Activated B cell treated with CpG ODN at 0.5 μM for 24 hours (primary cell): ENCODE data around the gene DNAJC19. TPM values are rescaled to one million over a fixed set of nuclear protein-coding genes. Genes with fewer than 3 reads are reported as not detected.

Source experiments
- ATAC-seq: fragments of 200-7000 bp; cut with Tn5 transposase; one replicate; pipeline ENCODE4 v1.10.0; 2021; ENCODE audit warnings: low read depth, mild to moderate bottlenecking, moderate library complexity
- CTCF ChIA-PET: fragments of 350-600 bp; sonication (Branson Sonifier 250); formaldehyde crosslinking; loops from one replicate; lab custom pipeline; 2021; ENCODE audit warnings: antibody characterized with exemption; lab: Charles Lee
- POLR2A ChIA-PET: fragments of 350-600 bp; sonication (Branson Sonifier 250); formaldehyde crosslinking; loops from one replicate; lab custom pipeline; 2021; ENCODE audit warnings: antibody characterized with exemption; lab: Charles Lee
- DNase-seq: peaks from one replicate; pipeline ENCODE4 v3.0.0; 2022
- H3K27ac Mint-ChIP-seq: one replicate; pipeline ENCODE4 v1.8.0; 2020; ENCODE audit warnings: mixed read lengths
- H3K27me3 Mint-ChIP-seq: one replicate; pipeline ENCODE4 v1.8.0; 2021; ENCODE audit warnings: mixed read lengths
- H3K36me3 Mint-ChIP-seq: one replicate; pipeline ENCODE4 v1.8.0; 2021; ENCODE audit warnings: low read depth, mixed read lengths
- H3K4me1 Mint-ChIP-seq: one replicate; pipeline ENCODE4 v1.8.0; 2021; ENCODE audit warnings: mixed read lengths
- H3K4me3 Mint-ChIP-seq: one replicate; pipeline ENCODE4 v1.8.0; 2020; ENCODE audit warnings: mild to moderate bottlenecking, mixed read lengths
- H3K9me3 Mint-ChIP-seq: one replicate; pipeline ENCODE4 v1.8.0; 2020; ENCODE audit warnings: mixed read lengths
- intact Hi-C: fragments of 100-400 bp; cut with micrococcal nuclease; formaldehyde crosslinking; loops from one replicate; pipeline ENCODE4 v1.15.1; 2024
- total RNA-seq: library from RNA; stranded (reverse); gene quantifications from 2 replicates; pipeline ENCODE4 v1.2.3, GENCODE V29; 2022
- TF ChIP-seq, protein P1 (sequence below): fragments of 200-600 bp; IDR thresholded peaks from one replicate; pipeline ENCODE4 v1.8.0; 2022; ENCODE audit warnings: antibody characterized with exemption, mild to moderate bottlenecking

The DNAJC19 gene
- total RNA-seq, 1 donor from 2014 or later, result 40.3 TPM

DNA sequence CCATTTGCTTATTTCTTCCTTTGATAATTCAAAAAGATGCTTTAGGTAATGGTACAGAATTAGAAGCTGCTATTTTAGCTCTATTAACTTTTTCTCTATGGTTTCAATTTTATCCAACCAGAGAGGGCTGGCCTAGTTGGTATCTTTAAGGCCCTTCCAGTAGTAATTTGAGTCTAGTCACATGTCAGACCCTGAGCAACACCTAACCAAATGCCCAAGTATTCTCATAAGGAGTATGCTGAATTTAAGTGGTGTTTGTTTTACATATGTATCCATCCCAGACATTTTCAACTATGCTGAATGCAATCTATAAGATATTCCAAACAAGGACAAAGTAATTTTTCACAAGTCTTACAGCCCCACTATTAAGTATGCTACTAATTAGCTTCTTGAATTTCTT, 9.6 kb downstream of the DNAJC19 start:
- Mint-ChIP-seq H3K27me3 (no peaks in the 10 kb centered on the region), H3K4me1 (no peaks in the 10 kb centered on the region), H3K36me3 (peaks cover 59% of the 10 kb centered on the region), H3K9me3 (no peaks in the 10 kb centered on the region), H3K27ac (no peak overlapping the region), H3K4me3 (no peak overlapping the region)
- TF ChIP-seq, protein P1, sequence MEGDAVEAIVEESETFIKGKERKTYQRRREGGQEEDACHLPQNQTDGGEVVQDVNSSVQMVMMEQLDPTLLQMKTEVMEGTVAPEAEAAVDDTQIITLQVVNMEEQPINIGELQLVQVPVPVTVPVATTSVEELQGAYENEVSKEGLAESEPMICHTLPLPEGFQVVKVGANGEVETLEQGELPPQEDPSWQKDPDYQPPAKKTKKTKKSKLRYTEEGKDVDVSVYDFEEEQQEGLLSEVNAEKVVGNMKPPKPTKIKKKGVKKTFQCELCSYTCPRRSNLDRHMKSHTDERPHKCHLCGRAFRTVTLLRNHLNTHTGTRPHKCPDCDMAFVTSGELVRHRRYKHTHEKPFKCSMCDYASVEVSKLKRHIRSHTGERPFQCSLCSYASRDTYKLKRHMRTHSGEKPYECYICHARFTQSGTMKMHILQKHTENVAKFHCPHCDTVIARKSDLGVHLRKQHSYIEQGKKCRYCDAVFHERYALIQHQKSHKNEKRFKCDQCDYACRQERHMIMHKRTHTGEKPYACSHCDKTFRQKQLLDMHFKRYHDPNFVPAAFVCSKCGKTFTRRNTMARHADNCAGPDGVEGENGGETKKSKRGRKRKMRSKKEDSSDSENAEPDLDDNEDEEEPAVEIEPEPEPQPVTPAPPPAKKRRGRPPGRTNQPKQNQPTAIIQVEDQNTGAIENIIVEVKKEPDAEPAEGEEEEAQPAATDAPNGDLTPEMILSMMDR, result no peak
- intact Hi-C loops, result loop anchor here (1.0 kb wide), 1 partner anchor 7 kb away; no protein-coding TSS in a partner anchor
- ATAC-seq (no peak), DNase-seq (no peak)
- ChIA-PET CTCF (no interaction called here), POLR2A (interaction anchor here (1.7 kb wide), 1 partner anchor 9 kb away, joined by 5 read pairs; the partner anchor contains the start of gene DNAJC19)

DNA sequence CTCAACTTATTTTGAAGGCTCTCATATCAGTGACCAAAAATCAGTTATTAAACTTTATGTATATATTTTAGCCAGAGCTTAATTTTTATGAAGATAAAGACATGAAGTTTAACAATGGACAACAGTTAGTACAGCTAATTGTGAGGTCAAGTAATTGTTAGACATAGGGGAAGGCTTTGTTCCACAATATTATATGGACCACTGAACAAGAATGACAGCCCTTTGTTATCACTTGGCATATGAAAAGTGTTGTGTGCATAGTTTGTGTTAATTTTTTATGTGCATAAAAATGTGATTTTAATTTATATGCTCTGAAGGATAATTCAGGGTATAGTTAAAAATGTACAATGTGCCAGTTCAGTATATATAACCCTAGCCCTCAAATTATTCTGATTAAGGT, 12.0 kb downstream of the DNAJC19 start:
- ChIA-PET CTCF (no interaction called here), POLR2A (interaction anchor here (0.7 to 1.2 kb wide), 2 partner anchors 12 to 52 kb away, joined by 4 to 5 read pairs; partner anchors contain the start of gene DNAJC19)
- Mint-ChIP-seq H3K36me3 (peaks cover 55% of the 10 kb centered on the region), H3K9me3 (no peaks in the 10 kb centered on the region), H3K27me3 (no peaks in the 10 kb centered on the region), H3K4me3 (no peak overlapping the region), H3K4me1 (peaks cover 9% of the 10 kb centered on the region), H3K27ac (no peak overlapping the region)
- intact Hi-C loops, result no loop called here
- TF ChIP-seq, protein P1, result no peak
- DNase-seq (no peak), ATAC-seq (no peak)

DNA sequence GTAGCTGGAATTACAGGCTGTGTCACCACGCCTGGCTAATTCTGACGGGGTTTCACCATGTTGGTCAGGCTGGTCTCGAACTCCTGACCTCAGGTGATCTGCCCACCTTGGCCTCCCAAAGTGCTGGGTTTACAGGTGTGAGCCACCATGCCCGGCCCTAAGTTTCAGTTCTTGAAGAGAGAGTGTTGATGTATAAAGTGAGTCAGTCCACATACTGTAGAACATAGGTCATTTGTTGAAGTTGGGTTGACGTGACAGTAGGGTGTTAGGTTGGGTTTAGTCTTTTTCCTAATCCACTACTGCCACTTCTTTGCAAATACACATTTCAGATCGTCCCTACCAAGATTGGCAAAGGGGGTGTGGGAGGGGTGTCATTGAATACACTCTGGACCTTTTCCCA, 15.2 kb downstream of the DNAJC19 start:
- CTCF ChIA-PET, result interaction anchor here (0.6 kb wide), 1 partner anchor 1736 kb away, joined by 3 read pairs; no protein-coding TSS in a partner anchor

DNA sequence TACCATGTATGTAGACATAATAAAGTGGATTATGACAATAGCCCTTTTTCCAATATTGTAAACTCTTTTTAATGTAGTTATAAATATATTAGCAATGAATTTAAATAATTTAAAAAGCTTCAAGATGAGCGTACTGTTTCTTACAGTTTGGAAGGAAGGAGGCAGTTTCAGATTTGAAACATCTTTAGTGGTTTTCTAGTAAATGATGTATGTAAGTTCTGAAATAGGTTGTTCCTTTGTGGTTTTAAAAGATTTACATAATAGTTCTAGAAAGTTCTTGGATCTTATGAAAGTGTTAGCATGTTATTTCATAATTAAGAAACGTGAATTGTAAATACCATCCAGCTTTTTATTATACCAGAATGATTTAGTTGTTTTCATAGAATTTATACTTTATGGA, 16.0 kb downstream of the DNAJC19 start:
- H3K36me3 Mint-ChIP-seq, result peaks cover 59% of the 10 kb centered on the region
- no peaks in the 10 kb centered on the region for H3K9me3 Mint-ChIP-seq
- TF ChIP-seq, protein P1, result no peak
- DNase-seq (no peak), ATAC-seq (no peak)
- intact Hi-C loops, result loop anchor here (2.0 kb wide), 1 partner anchor 15 kb away; no protein-coding TSS in a partner anchor
- ChIA-PET POLR2A (no interaction called here), CTCF (no interaction called here)
- peaks cover 13% of the 10 kb centered on the region for H3K4me1 Mint-ChIP-seq
- H3K27me3 Mint-ChIP-seq, result no peaks in the 10 kb centered on the region
- no peak overlapping the region for H3K4me3 Mint-ChIP-seq
- no peak overlapping the region for H3K27ac Mint-ChIP-seq

More for the DNA sequence above, 15.2 kb downstream of the DNAJC19 start:
- Mint-ChIP-seq H3K27ac (no peak overlapping the region), H3K4me1 (peaks cover 13% of the 10 kb centered on the region), H3K27me3 (no peaks in the 10 kb centered on the region), H3K9me3 (no peaks in the 10 kb centered on the region), H3K4me3 (no peak overlapping the region), H3K36me3 (peaks cover 59% of the 10 kb centered on the region)
- POLR2A ChIA-PET, result no interaction called here
- TF ChIP-seq, protein P1, result no peak
- ATAC-seq (no peak), DNase-seq (no peak)
- intact Hi-C loops, result no loop called here

DNA sequence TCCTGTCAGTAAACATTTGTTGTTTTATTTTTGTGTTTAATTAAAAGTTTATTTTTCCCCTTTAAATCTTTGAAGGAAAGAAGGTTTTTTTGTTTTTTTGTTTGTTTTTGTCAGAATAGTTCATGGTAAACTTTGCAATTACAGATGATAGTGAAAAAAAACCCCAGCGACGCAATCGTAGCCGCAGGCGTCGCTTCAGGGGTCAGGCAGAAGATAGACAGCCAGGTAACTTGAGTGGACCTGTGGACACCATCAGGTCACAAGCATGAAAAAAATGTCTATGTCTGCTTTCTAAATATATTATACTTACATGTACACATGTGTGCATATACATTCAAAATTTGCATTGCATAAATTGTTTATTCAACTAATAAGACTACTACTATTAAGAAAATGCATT, 18.6 kb downstream of the DNAJC19 start:
- no peak overlapping the region for H3K4me3 Mint-ChIP-seq
- no peak for DNase-seq
- intact Hi-C loops, result no loop called here
- POLR2A ChIA-PET, result no interaction called here
- TF ChIP-seq, protein P1, result no peak
- no peak overlapping the region for H3K27ac Mint-ChIP-seq
- no peak for ATAC-seq
- H3K9me3 Mint-ChIP-seq, result no peaks in the 10 kb centered on the region
- peaks cover 60% of the 10 kb centered on the region for H3K36me3 Mint-ChIP-seq
- H3K27me3 Mint-ChIP-seq, result no peaks in the 10 kb centered on the region
- CTCF ChIA-PET, result no interaction called here
- peaks cover 13% of the 10 kb centered on the region for H3K4me1 Mint-ChIP-seq
